BE2C (cell line): ENCODE measurements around the gene CYFIP1.
A peak's percentile ranks its signal among the peaks of the same experiment; 100 is the strongest.

Source experiments
- DNase-seq: peaks from one replicate; pipeline ENCODE4 v3.0.0-alpha.2; 2020
- H3K27me3 ChIP-seq: fragments of 250-450 bp; sonication (Bioruptor Pico); 2 replicates; pipeline ENCODE4 v1.5.1; 2020; ENCODE audit warnings: mild to moderate bottlenecking
- H3K36me3 ChIP-seq: fragments of 250-450 bp; sonication (Bioruptor Pico); 2 replicates; pipeline ENCODE4 v1.5.1; 2020; ENCODE audit warnings: mild to moderate bottlenecking
- H3K4me1 ChIP-seq: fragments of 250-450 bp; sonication (Bioruptor Pico); 2 replicates; pipeline ENCODE4 v1.5.1; 2020
- H3K4me3 ChIP-seq: 2 replicates; pipeline ENCODE4 v1.5.1; 2011; ENCODE audit warnings: low read depth, low read length
- H3K9me3 ChIP-seq: fragments of 250-450 bp; sonication (Bioruptor Pico); 2 replicates; pipeline ENCODE4 v1.5.1; 2020
- CTCF ChIP-seq: IDR thresholded peaks from 2 replicates; pipeline ENCODE4 v1.5.1; 2012; ENCODE audit warnings: mild to moderate bottlenecking, low read depth, low read length

The CYFIP1 gene

GRCh38 chr15:22888120-22888859 is 91.9 kb downstream of the CYFIP1 start:
- no peak for DNase-seq
- H3K4me1 ChIP-seq, result peaks cover 3% of the 10 kb centered on the region; the same call in 1 of the 2 replicates
- H3K27me3 ChIP-seq, result no peaks in the 10 kb centered on the region
- H3K9me3 ChIP-seq, result no peaks in the 10 kb centered on the region
- TF ChIP-seq CTCF, result no peak
- peaks cover 3% of the 10 kb centered on the region; the same call in 1 of the 2 replicates for H3K36me3 ChIP-seq
- H3K4me3 ChIP-seq, result no peak overlapping the region

GRCh38 chr15:22887157-22887951 is 92.8 kb downstream of the CYFIP1 start:
- peak; percentile 39 for DNase-seq
- no peaks in the 10 kb centered on the region for H3K9me3 ChIP-seq
- peaks cover 6% of the 10 kb centered on the region for H3K36me3 ChIP-seq
- no peak for TF ChIP-seq CTCF
- H3K4me1 ChIP-seq, result peaks cover 3% of the 10 kb centered on the region; the same call in 1 of the 2 replicates
- no peak overlapping the region for H3K4me3 ChIP-seq
- no peaks in the 10 kb centered on the region for H3K27me3 ChIP-seq

- peaks cover 20% of the 10 kb centered on the region for H3K36me3 ChIP-seq
- no peaks in the 10 kb centered on the region for H3K27me3 ChIP-seq
- no peak overlapping the region for H3K4me3 ChIP-seq
- no peak for TF ChIP-seq CTCF
- H3K4me1 ChIP-seq, result peaks cover 3% of the 10 kb centered on the region; the same call in 1 of the 2 replicates
- no peaks in the 10 kb centered on the region for H3K9me3 ChIP-seq
- DNase-seq, result no peak
These were observed 95.0 kb downstream of the CYFIP1 start for GRCh38 chr15:22885120-22885519.

GRCh38 chr15:22884344-22884743 is 95.8 kb downstream of the CYFIP1 start:
- DNase-seq, result no peak
- H3K4me3 ChIP-seq, result no peak overlapping the region
- H3K36me3 ChIP-seq, result peaks cover 20% of the 10 kb centered on the region
- H3K27me3 ChIP-seq, result no peaks in the 10 kb centered on the region
- H3K9me3 ChIP-seq, result no peaks in the 10 kb centered on the region
- TF ChIP-seq CTCF, result peak; percentile 30
- peaks cover 3% of the 10 kb centered on the region; the same call in 1 of the 2 replicates for H3K4me1 ChIP-seq

GRCh38 chr15:22883196-22883595 is 97.0 kb downstream of the CYFIP1 start:
- H3K27me3 ChIP-seq, result no peaks in the 10 kb centered on the region
- peaks cover 21% of the 10 kb centered on the region for H3K36me3 ChIP-seq
- no peaks in the 10 kb centered on the region for H3K9me3 ChIP-seq
- DNase-seq, result no peak
- no peak for TF ChIP-seq CTCF
- H3K4me1 ChIP-seq, result peaks cover 3% of the 10 kb centered on the region; the same call in 1 of the 2 replicates
- H3K4me3 ChIP-seq, result no peak overlapping the region
